T-helper 2 cell (primary cell): Measurements from ENCODE around the gene TIAM1.
"Not testable (repeated sequence)": the region's sequence is repeated elsewhere in the genome, so short reads cannot be mapped to it uniquely, and the experiment has no call there.

Experiments used
- DNase-seq, 5 experiments: peaks; one replicate each; pipeline versions ENCODE4 v3.0.0 to v3.0.0-alpha.2; 2012 to 2022

Gene TIAM1

DNA sequence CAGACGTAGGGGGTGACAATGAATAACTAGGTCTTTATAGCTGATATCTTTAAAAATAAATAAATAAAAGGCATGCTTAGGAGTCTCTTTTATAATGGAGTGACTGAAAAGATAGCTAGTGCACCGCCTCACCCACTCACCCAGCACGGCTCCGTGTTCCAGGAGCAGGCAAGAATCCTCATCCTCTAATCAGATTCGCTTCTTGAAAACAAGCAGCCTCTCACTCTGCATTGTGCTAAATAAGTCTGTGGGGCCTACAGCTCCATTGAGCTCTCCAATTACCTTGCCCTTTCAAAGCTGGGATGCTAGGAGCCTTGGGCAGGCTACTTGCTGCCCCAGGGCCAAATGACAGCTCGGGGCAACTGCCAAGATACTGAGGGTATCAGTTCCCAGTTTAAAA lies 91.5 kb downstream of the TIAM1 start:
- DNase-seq: no peak

DNA sequence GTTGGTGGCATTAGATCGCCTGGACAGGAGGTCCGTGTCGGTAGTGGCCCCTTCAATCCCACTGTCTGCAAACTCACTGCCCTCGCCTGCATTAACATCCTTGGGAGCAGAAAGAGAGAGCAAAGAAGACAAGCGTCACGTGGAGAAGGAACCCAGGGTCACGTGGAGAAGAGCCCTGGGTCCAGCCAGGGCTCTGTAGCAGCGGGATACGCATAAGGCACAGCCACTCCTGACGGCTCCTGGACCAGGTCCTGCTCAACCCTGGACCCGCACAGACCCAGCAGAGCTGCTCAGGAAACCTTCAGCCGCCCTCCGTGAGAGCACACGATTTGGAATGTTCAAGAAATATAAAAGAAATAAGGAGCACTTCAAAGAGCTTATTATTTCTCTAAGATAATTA lies 92.0 kb downstream of the TIAM1 start:
- DNase-seq: no peak

GRCh38 chr21:31251686-31252085 lies 92.4 kb downstream of the TIAM1 start:
- DNase-seq: no peak

- no peak for DNase-seq
These were observed 95.5 kb downstream of the TIAM1 start for GRCh38 chr21:31248598-31248997.

DNA sequence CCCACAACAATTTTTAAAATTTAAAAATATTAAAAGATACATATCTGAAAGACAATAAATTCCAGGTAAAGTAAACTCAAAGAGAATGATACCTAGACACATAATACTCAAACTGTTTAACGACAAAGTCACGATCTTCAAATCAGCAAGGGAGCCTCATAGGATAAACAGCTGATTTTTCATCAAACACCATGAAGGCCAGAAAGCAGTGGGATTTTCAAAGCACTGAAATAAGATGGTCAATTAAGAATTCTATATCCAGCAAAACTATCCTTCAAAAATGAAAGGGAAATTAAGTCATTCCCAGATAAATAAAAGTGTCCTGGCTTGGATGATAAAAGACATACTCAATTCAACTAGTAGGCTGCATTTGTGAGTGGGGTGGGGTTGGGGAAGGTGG lies 100.5 kb downstream of the TIAM1 start:
- DNase-seq: no peak

GRCh38 chr21:31236528-31236927 lies 107.5 kb downstream of the TIAM1 start:
- DNase-seq: peak in 2 of 5 experiments; percentile 4 to 22

DNA sequence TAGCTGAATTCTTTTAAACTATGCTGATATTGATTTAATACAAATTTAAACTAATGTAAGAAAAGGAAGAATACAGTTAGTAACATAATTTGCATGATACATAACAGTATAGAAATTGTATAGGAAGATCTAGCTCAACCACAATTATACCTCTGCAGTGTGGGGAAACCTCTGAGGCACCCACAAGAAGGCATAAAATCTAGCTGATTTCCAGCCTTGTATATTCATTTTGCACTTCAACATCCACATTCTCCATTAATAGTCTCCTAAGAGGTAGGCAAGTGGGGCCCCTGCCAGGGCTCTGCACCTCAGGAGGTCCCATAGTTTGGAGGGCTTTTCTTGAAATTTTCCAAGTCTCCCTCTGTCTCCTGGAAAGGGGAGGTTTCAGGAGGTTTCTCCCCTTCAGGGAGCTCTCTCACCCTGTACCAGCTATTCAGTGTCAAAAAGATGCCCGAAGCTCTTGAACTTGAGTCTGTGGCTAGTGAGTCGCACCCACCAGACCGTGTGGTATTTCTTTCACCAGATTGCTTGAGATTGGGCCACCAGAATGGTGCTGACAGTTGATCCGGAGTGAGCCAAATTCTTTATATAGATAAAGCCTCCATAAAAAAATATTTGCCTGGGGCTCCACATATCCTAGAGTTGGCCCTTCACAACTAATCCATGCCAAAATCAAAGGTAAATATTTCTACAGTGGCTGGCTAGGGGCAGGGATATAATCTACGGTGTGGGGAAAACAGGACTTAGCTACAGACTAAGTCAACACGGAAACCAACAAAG lies 108.2 kb downstream of the TIAM1 start:
- DNase-seq: peak in 1 of 5 experiments; percentile 16

DNA sequence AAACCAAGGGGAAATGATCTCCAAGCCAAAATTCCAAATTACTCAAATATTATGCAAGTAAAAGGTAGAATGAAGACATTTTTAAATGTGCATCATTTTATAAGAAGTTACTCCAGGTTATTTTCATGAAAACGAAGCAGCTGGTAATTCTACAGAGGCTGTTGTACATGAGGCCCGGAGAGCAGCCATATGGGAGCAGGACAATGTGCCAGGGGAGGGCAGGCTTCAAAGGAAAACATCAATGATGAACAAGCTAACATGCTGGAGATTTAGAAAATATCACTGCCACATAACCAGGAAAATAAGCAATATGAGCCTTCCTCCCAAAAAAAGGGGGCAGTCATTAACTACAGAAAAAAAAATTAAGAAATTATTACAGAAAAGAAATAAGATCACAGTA lies 109.1 kb downstream of the TIAM1 start:
- DNase-seq: no peak

DNA sequence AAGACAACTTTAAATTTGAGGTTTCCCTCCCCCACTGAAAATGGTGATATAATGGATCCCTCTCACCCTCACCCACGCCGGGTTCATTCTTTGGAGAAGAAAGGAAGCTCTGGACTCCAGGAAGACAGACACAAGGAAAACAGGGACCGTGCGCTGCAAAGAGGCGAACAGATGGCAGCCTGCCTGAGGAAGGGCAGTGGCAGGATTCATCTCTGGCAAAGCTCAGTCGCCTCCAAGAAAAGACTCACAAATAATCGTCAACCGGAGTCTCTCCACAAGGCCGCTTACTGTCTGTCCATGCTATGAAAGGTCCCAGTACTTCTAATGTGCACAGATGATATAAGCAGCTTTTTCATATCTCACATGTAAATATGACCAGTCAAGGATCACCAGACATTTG lies 110.3 kb downstream of the TIAM1 start:
- DNase-seq: no peak

GRCh38 chr21:31232344-31232743 lies 111.7 kb downstream of the TIAM1 start:
- DNase-seq: no peak

GRCh38 chr21:31230937-31231336 lies 113.1 kb downstream of the TIAM1 start:
- DNase-seq: no peak

DNA sequence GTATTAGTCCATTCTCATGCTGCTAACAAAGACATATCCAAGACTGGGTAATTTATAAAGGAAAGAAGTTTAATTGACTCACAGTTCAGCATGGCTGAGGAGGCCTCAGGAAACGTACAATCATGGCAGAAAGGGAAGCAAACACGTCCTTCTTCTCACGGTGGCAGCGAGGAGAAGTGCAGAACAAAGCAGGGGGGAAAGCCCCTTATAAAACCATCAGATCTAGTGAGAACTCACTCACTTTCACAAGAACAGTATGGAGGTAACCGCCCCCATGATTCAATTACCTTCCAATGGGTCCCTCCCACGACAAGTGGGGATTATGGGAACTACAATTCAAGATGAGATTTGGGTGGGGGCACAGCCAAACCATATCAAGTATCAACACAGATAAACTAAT lies 115.3 kb downstream of the TIAM1 start:
- DNase-seq: not testable (repeated sequence)

DNA sequence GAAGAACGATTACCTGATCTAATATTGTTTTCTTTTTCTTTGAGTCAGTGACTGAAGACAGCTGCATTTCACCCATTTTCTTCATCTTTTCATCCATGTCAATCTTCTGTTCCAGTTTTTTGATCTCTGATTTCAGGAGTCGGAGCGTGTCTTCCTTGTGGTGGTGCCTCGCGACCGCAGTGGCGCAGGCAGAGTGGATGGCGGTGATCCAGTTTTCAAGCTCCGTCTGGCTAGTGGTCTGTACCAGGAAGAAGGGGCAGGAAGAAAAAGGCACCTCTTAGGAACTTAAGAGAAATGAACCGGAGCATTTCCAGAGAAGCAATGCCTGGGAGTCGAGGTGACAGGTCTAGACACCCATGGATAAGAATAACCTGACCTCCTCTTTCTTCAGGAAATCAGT lies 118.3 kb downstream of the TIAM1 start:
- no peak for DNase-seq

- DNase-seq: no peak
These were observed 121.9 kb downstream of the TIAM1 start for GRCh38 chr21:31222142-31222541.

DNA sequence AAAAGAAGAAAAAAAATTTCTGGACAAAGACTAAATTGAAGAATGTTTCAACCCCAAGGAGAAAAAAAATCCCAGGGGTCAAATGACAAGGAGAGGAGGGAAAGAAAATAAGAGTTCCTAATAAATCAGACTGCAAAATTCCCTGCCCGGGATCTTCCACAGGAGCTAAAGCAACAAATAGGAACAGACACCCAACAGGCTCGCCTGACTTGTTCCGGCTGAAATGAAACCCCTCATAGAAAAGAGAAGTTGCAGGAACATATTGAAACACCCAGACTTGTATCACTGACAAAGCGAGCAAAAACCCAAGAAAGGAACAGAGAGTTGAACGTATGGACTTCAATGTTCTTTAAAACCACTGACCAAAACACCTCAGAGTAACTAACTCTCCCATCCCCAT lies 123.0 kb downstream of the TIAM1 start:
- no peak for DNase-seq

GRCh38 chr21:31220575-31220974 lies 123.5 kb downstream of the TIAM1 start:
- DNase-seq: no peak

GRCh38 chr21:31218830-31219608 lies 125.0 kb downstream of the TIAM1 start:
- DNase-seq: no peak

GRCh38 chr21:31216206-31216605 lies 127.9 kb downstream of the TIAM1 start:
- DNase-seq: no peak

DNA sequence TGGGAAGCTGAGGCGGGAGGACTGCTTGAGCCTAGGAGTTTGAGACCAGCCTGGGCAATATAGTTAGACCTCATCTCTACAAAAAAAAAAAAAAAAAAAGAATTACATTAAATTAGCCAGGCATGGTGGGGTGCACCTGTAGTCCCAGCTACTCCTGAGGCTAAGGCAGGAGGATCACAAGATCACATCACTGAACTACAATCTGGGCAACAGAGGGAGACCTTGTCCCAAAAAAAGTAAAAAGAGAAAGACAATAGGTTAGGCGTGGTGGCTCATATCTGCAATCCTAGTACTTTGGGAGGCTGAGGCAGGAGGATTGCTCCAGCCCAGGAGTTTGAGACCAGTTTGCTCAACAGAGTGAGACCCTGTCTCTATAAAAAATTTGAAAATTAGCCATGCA lies 130.3 kb downstream of the TIAM1 start:
- DNase-seq: peak in 1 of 5 experiments; percentile 29

DNA sequence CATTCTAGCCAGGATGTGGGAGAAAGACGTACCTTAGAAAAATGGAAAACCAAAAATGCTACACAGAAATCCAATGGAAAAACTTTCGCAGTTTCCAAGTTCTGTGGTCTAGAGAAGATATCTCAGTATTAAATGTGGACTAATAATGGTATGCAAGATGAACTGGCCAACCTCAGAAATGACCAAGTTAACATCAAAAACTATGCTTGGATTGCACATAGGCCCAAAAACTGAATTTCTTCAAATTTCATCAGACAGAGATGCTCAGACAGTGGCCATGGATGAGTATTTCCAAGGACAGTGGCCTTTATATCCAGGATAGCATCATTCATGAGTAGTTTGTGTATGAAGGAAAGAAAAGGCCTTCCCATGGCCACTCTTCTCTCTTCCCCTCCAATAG lies 132.2 kb downstream of the TIAM1 start:
- DNase-seq: no peak

- DNase-seq: no peak
These were observed 138.6 kb downstream of the TIAM1 start for GRCh38 chr21:31205412-31205811.

GRCh38 chr21:31204801-31205200 lies 139.3 kb downstream of the TIAM1 start:
- DNase-seq: no peak

- no peak for DNase-seq
These were observed 140.5 kb downstream of the TIAM1 start for GRCh38 chr21:31203431-31204054.

DNA sequence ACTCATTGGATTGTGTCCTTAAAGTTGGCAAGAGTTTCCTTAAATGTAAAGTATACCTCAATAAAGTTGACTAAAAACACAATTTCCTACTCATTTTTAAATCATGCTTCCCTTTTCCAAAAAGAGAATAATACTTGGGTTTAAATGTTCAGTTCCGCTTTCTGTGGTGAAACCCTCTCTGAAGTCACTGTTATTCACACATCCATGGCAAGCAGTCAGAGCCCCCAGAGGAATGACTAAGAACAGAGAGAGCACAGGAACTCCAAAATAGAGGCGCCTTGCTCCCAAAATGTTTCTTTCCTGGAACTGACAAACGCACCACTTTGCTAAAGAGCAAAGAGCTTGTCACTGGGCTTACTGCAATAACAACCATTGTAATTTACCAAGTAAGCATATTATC lies 142.5 kb downstream of the TIAM1 start:
- no peak for DNase-seq
